HG02678 (cell line): ENCODE data around the gene TMEM92.

Source experiments
- ATAC-seq: cut with Tn5 transposase; IDR thresholded peaks from one replicate; pipeline ENCODE4 v1.9.1; 2021; ENCODE audit warnings: mild to moderate bottlenecking, moderate library complexity; ENCODE audit not compliant: unreplicated experiment

The TMEM92 gene

GRCh38 chr17:50274142-50274896 is at the start of gene TMEM92:
Gene TMEM92, plus strand, starts transcription at chr17:50274466. Its CDS starts 36 bp downstream, at chr17:50274502.
- ATAC-seq = no peak

DNA sequence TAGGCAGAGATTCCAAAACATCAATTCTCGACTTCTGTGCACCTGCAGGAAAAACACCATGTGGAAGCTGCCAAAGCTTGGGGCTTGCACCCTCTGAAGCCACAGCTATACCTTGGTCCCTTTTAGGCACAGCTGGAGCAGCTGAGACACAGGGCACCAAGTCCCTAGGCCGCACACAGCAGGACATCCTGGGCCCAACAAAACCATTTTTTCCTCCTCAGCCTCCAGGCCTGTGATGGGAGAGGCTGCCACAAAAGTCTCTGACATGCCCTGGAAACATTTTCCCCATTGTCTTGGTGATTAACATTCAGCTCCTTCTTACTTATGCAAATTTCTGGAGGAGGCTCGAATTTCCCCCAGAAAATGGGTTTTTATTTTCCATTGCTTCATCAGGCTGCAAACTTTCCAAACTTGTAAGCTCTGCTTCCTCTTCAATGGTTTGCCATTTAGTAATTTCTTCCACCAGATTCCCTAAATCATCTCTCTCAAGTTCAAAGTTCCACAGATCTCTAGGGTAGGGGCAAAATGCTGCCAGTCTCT is 48.5 kb upstream of the TMEM92 start:
- ATAC-seq = no peak

GRCh38 chr17:50234581-50234980 is 39.7 kb upstream of the TMEM92 start:
- ATAC-seq = no peak

DNA sequence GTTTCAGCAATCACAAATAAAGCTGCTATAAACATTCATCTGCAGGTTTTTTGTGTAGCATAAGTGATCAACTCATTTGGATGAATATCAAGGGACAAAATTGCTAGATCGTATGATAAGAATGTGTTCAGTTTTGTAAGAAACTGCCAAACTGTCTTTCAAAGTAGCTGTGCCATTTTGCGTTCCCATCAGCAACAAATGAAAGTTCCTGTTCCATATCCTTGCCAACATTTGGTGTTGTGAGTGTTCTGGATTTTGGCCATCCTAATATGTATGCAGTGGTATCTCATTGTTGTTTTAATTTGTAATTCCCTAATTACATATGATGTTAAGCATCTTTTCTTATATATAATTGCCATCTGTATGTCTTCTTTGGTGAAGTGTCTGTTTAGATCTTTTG is 36.4 kb upstream of the TMEM92 start:
- ATAC-seq = no peak

- no peak for ATAC-seq
These were observed 35.5 kb upstream of the TMEM92 start for GRCh38 chr17:50238601-50239280.

GRCh38 chr17:50239937-50240336 is 34.3 kb upstream of the TMEM92 start:
- ATAC-seq = no peak

DNA sequence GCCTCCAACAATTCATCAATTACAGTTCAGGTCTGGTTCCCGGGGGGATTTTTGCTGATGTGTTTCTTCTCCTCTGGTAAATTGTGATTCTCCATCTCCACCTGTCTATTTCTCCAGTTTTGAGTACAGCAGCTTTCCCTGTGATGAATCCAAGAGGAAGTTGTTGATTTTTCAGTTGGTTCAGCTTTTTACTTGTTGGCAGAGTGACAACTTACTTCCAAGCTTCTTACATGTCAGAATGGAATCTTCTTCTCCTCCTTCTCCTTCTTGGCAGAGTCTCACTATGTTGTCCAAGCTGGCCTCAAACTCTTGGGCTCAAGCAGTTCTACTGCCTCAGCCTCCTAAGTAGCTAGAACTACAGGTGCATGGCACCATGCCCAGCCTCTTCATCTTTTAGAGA is 33.4 kb upstream of the TMEM92 start:
- no peak for ATAC-seq

DNA sequence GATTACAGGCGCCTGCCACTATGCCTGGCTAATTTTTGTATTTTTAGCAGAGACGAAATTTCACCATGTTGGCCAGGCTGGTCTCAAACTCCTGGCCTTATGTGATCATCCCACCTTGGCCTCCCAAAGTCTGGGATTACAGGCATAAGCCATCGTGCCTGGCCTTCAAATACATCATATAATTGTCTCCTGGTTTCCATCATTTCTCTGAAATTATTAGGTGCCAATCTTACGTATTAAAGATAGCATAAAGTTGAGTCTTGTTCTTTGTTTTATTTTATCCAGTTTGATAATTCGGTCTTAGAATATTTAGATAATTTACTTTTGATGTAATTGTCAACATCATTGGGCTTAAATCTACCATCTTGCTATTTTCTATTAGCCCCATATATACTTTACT is 32.8 kb upstream of the TMEM92 start:
- no peak for ATAC-seq

- ATAC-seq = no peak
These were observed 29.5 kb upstream of the TMEM92 start for GRCh38 chr17:50244771-50245170.

DNA sequence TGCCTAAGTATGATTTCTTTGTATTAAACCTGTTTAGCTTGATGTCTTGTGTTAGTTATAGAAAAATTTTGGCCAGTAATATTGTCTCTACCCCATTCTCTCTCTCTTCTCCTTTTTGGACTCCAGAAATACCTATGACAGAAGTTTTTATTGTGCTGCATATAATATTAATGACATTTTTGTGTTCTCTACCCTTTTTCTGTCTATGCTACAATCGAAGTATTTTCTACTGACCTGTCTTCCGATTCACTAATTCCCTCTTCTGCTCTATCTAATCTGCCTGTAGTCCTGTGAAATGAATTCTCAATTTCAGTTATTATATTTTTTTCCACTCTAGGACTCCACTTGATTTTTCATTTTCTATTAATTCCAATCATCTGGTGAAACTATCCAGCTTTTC is 26.0 kb upstream of the TMEM92 start:
- no peak for ATAC-seq

DNA sequence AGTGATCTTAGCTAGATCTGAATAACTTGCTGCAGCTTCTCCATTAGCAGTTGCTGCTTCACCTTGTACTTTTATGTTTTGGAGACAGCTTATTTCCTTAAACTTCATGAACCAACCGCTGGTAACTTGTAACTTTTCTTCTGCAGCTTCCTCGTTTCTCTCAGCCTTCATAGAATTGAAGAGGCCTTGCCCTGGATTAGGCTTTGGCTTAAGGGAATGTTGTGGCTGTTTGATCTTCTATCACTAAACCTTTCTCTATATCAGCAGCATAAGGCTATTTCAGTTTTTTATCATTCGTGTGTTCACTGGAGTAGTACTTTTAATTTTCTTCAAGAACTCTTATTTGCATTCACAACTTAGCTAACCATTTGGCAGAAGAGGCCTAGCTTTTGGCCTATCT is 21.5 kb upstream of the TMEM92 start:
- no peak for ATAC-seq

DNA sequence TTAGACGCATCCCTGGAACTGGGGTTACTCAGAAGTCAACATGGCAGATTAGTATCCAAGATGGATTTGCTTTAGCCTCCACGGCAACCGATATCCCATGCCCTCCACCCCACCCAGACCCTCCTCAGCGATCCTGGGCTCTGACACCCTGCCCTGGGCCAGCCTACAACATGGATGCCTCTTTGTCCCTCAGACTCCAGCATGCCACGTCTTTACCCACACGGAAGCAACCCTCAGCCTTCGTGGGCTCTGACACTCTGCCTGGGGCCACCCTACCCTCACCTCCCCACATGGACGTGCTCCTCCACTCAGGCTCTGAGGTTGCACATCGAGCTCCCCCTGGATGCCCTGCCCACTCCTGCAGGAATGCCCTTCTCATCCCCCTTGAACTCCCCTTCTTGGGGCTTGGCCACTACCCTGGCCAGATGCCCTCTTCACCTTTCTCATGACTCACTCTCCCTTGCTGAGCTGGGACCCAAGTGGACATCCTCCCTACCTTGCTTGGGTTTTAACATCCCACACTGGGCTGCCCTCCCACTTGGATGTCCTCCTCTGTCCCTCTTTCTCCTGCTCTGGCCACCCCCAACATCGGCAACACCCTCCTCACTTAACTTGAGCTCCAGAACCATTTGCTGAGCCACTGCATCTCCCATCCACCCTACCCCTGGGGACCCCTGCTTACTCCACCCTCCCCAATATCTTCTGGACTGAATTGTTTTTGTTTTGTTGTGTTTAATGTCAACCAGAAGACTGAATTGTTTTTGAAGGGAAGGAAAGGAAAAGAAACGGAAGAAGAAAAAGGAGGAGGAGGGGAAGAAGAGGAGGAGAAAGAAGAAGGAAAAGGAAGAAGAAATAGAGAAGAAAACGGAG is 18.3 kb upstream of the TMEM92 start:
- no peak for ATAC-seq

DNA sequence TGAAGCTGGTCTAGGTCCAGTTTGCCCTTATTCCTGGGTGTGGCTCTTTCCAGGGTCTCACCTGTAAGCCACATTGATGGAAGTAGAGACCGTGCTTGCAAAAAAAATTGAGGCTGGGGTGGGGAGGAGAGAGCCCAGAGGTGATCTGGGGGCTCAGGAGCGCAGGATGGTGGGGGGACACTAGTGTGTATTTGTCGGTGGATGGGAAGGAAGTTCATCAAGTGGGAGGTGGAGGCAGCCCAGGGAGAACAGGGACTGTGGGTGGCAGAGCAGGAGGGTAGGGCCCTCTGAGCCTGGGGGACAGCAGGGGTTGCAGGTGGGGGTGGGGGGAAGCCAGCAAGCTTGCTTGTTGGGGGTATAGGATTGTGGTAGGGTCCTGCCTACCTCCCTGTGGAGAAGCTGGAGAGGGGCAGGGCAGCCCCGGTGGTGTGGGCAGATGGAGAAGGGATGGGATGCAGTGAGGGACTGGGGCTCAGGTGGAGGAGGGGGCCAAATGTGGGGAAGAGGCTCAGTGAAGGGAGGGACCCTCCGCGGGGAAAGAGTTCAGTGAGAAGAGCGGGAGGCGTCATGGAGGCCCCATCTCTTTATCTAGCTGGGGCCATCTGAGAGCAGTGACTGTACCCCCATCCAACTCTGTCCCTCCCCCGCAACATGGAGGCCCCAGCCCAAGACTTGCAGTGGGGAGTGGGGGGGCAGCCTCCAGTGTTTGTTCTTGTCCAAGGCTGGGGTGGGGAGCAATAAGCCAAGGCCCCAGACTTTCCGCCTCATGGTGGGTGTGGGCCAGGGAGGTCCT is 17.2 kb upstream of the TMEM92 start:
- no peak for ATAC-seq

GRCh38 chr17:50257676-50258224 is 16.5 kb upstream of the TMEM92 start:
- no peak for ATAC-seq

DNA sequence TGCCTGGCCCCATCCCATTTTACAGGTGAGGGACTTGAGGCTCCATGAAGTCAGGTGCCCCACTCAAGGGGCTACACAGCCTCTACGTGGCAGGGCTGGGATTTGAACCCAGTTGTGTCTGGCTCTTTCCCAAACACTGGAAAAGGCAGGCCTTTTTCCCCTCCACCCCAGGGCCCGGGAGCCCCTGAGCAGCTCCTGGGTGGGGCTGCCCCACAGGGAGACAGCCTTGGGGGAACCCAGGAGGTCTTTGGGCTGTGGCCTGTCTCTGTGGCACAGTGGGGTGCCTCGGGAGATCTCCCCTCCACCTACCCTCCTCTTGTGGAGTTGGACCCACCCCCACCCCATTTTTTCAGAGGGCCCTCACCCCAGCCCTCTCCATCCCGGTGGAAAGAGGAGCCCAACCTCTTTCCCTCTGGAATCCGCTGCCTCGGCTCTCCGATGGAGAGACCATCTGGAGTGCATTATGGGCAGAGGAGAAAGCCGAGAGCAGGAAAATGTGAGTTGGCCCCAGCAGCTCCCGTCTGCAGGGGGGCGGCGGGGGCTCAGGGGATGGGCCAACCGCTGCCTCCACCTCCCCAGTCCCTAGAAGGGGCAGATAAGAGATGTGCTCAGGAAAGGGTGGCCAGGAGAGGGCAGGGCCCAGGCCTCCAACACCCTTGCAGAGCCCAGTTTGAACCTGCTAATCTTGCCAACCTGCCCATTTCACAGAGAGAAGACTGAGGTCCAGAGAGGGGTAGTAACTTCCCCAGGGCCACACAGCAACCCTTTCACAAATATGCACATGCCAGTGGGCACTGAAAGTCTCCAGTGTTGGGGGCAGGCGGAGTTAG is 15.4 kb upstream of the TMEM92 start:
- no peak for ATAC-seq

- no peak for ATAC-seq
These were observed 14.6 kb upstream of the TMEM92 start for GRCh38 chr17:50259477-50260324.

GRCh38 chr17:50260501-50260911 is 13.8 kb upstream of the TMEM92 start:
- ATAC-seq = no peak
